Transverse colon (tissue), 4 donors: ENCODE data around the gene RGS6. TPM values are rescaled to one million over a fixed set of nuclear protein-coding genes. Genes with fewer than 3 reads are reported as not detected.
"Not testable (repeated sequence)": the region's sequence is repeated elsewhere in the genome, so short reads cannot be mapped to it uniquely, and the experiment has no call there.

Source experiments
- DNase-seq: peaks from one replicate; pipeline ENCODE4 v3.0.0-alpha.2; 2019
- H3K27ac ChIP-seq, 4 donors: fragments of 200-600 bp; sonication (generic); 2 replicates each; pipeline ENCODE4 v1.5.1; 2016 to 2018; ENCODE audit warnings: inconsistent platforms in 4 of 4
- H3K27me3 ChIP-seq: fragments of 200-600 bp; sonication (generic); 2 replicates; pipeline ENCODE4 v1.5.1; 2017; ENCODE audit warnings: inconsistent platforms
- H3K36me3 ChIP-seq, 4 donors: fragments of 200-600 bp; sonication (generic); 2 replicates each; pipeline ENCODE4 v1.5.1; 2017 to 2019; ENCODE audit warnings: inconsistent platforms in 4 of 4
- H3K4me1 ChIP-seq, 4 donors: fragments of 200-600 bp; sonication (generic); 2 replicates each; pipeline ENCODE4 v1.5.1; 2017 to 2020; ENCODE audit warnings: inconsistent platforms in 4 of 4
- H3K4me3 ChIP-seq, 4 donors: fragments of 200-600 bp; sonication (generic); 1 replicate in 1 of 4; 2 replicates in 3 of 4; pipeline versions ENCODE4 v1.5.1 to v1.6.1; 2017 to 2019; ENCODE audit warnings: inconsistent platforms in 4 of 4
- H3K9me3 ChIP-seq, 2 donors: fragments of 200-600 bp; sonication (generic); 2 replicates each; pipeline ENCODE4 v1.5.1; 2017 to 2019; ENCODE audit warnings: inconsistent platforms in 2 of 2
- CTCF ChIP-seq, 5 experiments: fragments of 200-600 bp in 3 of 5; fragments of 450-650 bp in 2 of 5; sonication (generic) in 3 of 5; IDR thresholded peaks; 1 replicate in 2 of 5; 2 replicates in 3 of 5; pipeline ENCODE4 v1.5.1; 2016 to 2017; ENCODE audit warnings: antibody characterized with exemption in 5 of 5, inconsistent platforms in 3 of 5, mild to moderate bottlenecking in 2 of 5, moderate library complexity in 1 of 5
- EP300 ChIP-seq: sonication (generic); formaldehyde crosslinking; IDR thresholded peaks from one replicate; pipeline ENCODE4 v1.6.1; 2017; ENCODE audit warnings: antibody characterized with exemption, low read depth
- POLR2A ChIP-seq: fragments of 450-650 bp; IDR thresholded peaks from one replicate; pipeline ENCODE4 v1.6.1; 2016; ENCODE audit warnings: antibody characterized with exemption, mild to moderate bottlenecking, moderate library complexity
- POLR2AphosphoS5 ChIP-seq, 3 donors: sonication (generic); formaldehyde crosslinking; IDR thresholded peaks; one replicate each; pipeline ENCODE4 v1.6.1; 2016; ENCODE audit warnings: antibody characterized with exemption in 3 of 3
- WGBS, 2 donors: methylation state at CpG; one replicate each; pipeline ENCODE4 v1.1.5; 2018; ENCODE audit warnings: low coverage in 1 of 2; 5-methylcytosine and 5-hydroxymethylcytosine counted together
- in situ Hi-C, 4 donors: fragments of 200-750 bp; cut with MboI; loops; one replicate each; pipeline versions ENCODE4 v1.15.0 to v1.15.1; 2017; ENCODE audit warnings: low sequenced_read_pairs in 3 of 4, low pct_ligation_motif_present in 1 of 4, low pct_unique_long_range_greater_than_20kb in 1 of 4
- intact Hi-C: fragments of 100-400 bp; cut with DNase I; formaldehyde crosslinking; loops from one replicate; pipeline ENCODE4 v1.15.1; 2023; ENCODE audit warnings: low total_unique reads
- total RNA-seq, 4 donors: library from RNA; depleted of rRNA; stranded (reverse); fragments of >200 nt; gene quantifications; one replicate each; pipeline ENCODE4 v1.1.0, GENCODE V29; 2016

RGS6 gene
- total RNA-seq, result under 1 TPM in 2 of 4 donors, not detected in 2; 0.41 to 0.48 TPM

- H3K27ac ChIP-seq, result no peak within 1 kb of the TSS
- in situ Hi-C loops, result no loop called here
- H3K27me3 ChIP-seq, result peaks cover 61% of the 10 kb centered on the region
- H3K9me3 ChIP-seq, result no peaks in the 10 kb centered on the region
- H3K4me3 ChIP-seq, result peak within 1 kb of the TSS in 3 of 4 donors; percentile 19 to 48 (median 31)
- 1% methylated on average over 70 of the region's 92 CpGs; no CpG with 5 or more reads in 1 of the 2 donors for WGBS, 2 donors
- peak; percentile 12 for DNase-seq
- no peak for TF ChIP-seq POLR2AphosphoS5 (IDR thresholded peaks at IDR 0.05)
- no peak for TF ChIP-seq EP300
- no peak for TF ChIP-seq CTCF (IDR thresholded peaks at IDR 0.05)
- TF ChIP-seq POLR2A, result no peak
- H3K4me1 ChIP-seq, result peaks cover 0 to 20% (median 7%) of the 10 kb centered on the region in 4 donors
- no peaks in the 10 kb centered on the region for H3K36me3 ChIP-seq
- intact Hi-C loops, result loop anchor here (5.0 kb wide), 1 partner anchor 250 kb away; no protein-coding TSS in a partner anchor
Measured at GRCh38 chr14:71932229-71932981, at the start of gene RGS6. Gene RGS6, plus strand, starts transcription at chr14:71932429.

- DNase-seq, result no peak
- Histone ChIP-seq H3K9me3 (peaks cover 4 to 7% of the 10 kb centered on the region in 2 donors), H3K27ac (no peak overlapping the region), H3K4me3 (no peak overlapping the region), H3K4me1 (no peaks in the 10 kb centered on the region), H3K36me3 (no peaks in the 10 kb centered on the region), H3K27me3 (no peaks in the 10 kb centered on the region)
- in situ Hi-C loops, result no loop called here
- TF ChIP-seq CTCF (IDR thresholded peaks at IDR 0.05) (no peak), POLR2AphosphoS5 (IDR thresholded peaks at IDR 0.05) (no peak), POLR2A (no peak), EP300 (no peak)
- intact Hi-C loops, result no loop called here
- WGBS, 2 donors, result 83% methylated on average over 1 of the region's 1 CpG
Measured at GRCh38 chr14:71883094-71883493, 49.1 kb upstream of the RGS6 start.

GRCh38 chr14:71885301-71885700 is 46.9 kb upstream of the RGS6 start:
- TF ChIP-seq POLR2A (no peak), POLR2AphosphoS5 (IDR thresholded peaks at IDR 0.05) (no peak), EP300 (no peak), CTCF (IDR thresholded peaks at IDR 0.05) (no peak)
- H3K9me3 ChIP-seq, result peaks cover 4 to 7% of the 10 kb centered on the region in 2 donors
- DNase-seq, result no peak
- no peaks in the 10 kb centered on the region for H3K4me1 ChIP-seq
- H3K27me3 ChIP-seq, result no peaks in the 10 kb centered on the region
- no peak overlapping the region for H3K4me3 ChIP-seq
- in situ Hi-C loops (no loop called here), intact Hi-C loops (no loop called here)
- WGBS, 2 donors, result 55 to 56% methylated on average over 3 of the region's 3 CpGs
- no peaks in the 10 kb centered on the region for H3K36me3 ChIP-seq
- H3K27ac ChIP-seq, result no peak overlapping the region

- H3K27me3 ChIP-seq, intact Hi-C loops, H3K4me1 ChIP-seq, H3K27ac ChIP-seq, H3K9me3 ChIP-seq, in situ Hi-C loops, H3K4me3 ChIP-seq, DNase-seq, H3K36me3 ChIP-seq: not testable (repeated sequence)
- 88 to 89% methylated on average over 9 of the region's 9 CpGs for WGBS, 2 donors
Measured at GRCh38 chr14:71887802-71888201, 44.4 kb upstream of the RGS6 start.

GRCh38 chr14:71890541-71890940 is 41.7 kb upstream of the RGS6 start:
- in situ Hi-C loops, result no loop called here
- no peak for DNase-seq
- H3K27ac ChIP-seq, result no peak overlapping the region
- H3K4me1 ChIP-seq, result no peaks in the 10 kb centered on the region
- 80 to 87% methylated on average over 1 of the region's 1 CpG for WGBS, 2 donors
- peaks cover 4 to 7% of the 10 kb centered on the region in 2 donors for H3K9me3 ChIP-seq
- no peak for TF ChIP-seq POLR2A
- intact Hi-C loops, result no loop called here
- no peaks in the 10 kb centered on the region for H3K27me3 ChIP-seq
- no peaks in the 10 kb centered on the region for H3K36me3 ChIP-seq
- H3K4me3 ChIP-seq, result no peak overlapping the region
